Tibial artery (tissue), 4 donors: ENCODE measurements around the gene RBPMS2.
A peak's percentile ranks its signal among the peaks of the same experiment; 100 is the strongest.

ENCODE experiments used
- DNase-seq, 2 donors: peaks; one replicate each; pipeline ENCODE4 v3.0.0-alpha.2; 2019
- H3K27ac ChIP-seq, 2 donors: fragments of 200-600 bp; sonication (generic) in 1 of 2; 1 replicate in 1 of 2; 2 replicates in 1 of 2; pipeline ENCODE4 v1.5.1; 2018 to 2019; ENCODE audit warnings: mild to moderate bottlenecking in 1 of 2
- H3K27me3 ChIP-seq, 2 donors: fragments of 200-600 bp; sonication (generic) in 1 of 2; one replicate each; pipeline versions ENCODE4 v1.5.1 to v1.6.0; 2016 to 2019
- H3K36me3 ChIP-seq, 3 donors: fragments of 200-600 bp; sonication (generic) in 2 of 3; one replicate each; pipeline ENCODE4 v1.5.1; 2016 to 2019; ENCODE audit warnings: mild to moderate bottlenecking in 2 of 3
- H3K4me1 ChIP-seq, 4 donors: fragments of 200-600 bp; sonication (generic) in 2 of 4; 1 replicate in 3 of 4; 2 replicates in 1 of 4; pipeline ENCODE4 v1.5.1; 2016 to 2019
- H3K4me3 ChIP-seq, 2 donors: fragments of 200-600 bp; sonication (generic) in 1 of 2; 1 replicate in 1 of 2; 2 replicates in 1 of 2; pipeline ENCODE4 v1.5.1; 2018 to 2019; ENCODE audit warnings: mild to moderate bottlenecking in 2 of 2
- H3K9me3 ChIP-seq, 3 donors: fragments of 200-600 bp; sonication (generic) in 1 of 3; one replicate each; pipeline ENCODE4 v1.5.1; 2016 to 2019
- intact Hi-C: fragments of 100-400 bp; cut with DNase I; formaldehyde crosslinking; loops from one replicate; pipeline ENCODE4 v1.15.0; 2023; ENCODE audit warnings: low total_unique reads
- TF ChIP-seq, protein P1 (sequence below), 2 experiments: fragments of 200-600 bp in 1 of 2; fragments of 450-650 bp in 1 of 2; IDR thresholded peaks; one replicate each; pipeline ENCODE4 v1.5.1; 2017 to 2019; ENCODE audit warnings: antibody characterized with exemption in 2 of 2, mild to moderate bottlenecking in 1 of 2, moderate library complexity in 1 of 2

The RBPMS2 gene

DNA sequence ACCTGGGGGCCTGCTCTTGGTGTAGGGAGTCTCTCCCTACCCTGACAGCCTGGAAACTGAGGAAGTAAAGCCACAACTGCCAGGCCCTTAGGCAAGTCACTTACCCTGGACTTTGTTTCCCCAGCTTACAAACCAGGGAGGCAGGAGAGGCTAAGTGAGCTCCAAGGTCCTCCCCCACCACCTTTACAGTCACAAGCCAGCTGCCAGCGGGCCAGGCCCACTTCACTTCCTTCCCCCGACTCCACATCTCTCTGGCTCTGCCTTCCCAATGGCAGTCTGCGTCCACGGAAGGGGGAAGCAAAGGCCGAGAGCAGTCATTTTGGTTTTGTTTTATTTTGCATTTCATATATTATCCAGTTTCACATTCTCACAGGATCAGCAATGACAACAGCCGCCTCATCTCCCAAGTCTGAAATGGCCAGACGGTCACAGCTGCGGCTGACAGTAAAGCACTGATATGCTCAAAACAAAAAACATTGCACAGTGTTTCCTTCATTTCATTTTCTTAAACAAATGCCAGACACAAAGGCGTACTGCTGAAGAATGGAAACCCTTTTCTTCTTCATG lies 35.7 kb downstream of the RBPMS2 start:
- peak overlapping the region; percentile 18 to 61 for H3K27ac ChIP-seq
- DNase-seq = no peak
- peaks cover 0 to 49% (median 1%) of the 10 kb centered on the region in 4 donors for H3K4me1 ChIP-seq
- intact Hi-C loops = loop anchor here (5.0 kb wide), 1 partner anchor 158 kb away; no protein-coding TSS in a partner anchor
- no peaks in the 10 kb centered on the region for H3K27me3 ChIP-seq
- TF ChIP-seq, protein P1, sequence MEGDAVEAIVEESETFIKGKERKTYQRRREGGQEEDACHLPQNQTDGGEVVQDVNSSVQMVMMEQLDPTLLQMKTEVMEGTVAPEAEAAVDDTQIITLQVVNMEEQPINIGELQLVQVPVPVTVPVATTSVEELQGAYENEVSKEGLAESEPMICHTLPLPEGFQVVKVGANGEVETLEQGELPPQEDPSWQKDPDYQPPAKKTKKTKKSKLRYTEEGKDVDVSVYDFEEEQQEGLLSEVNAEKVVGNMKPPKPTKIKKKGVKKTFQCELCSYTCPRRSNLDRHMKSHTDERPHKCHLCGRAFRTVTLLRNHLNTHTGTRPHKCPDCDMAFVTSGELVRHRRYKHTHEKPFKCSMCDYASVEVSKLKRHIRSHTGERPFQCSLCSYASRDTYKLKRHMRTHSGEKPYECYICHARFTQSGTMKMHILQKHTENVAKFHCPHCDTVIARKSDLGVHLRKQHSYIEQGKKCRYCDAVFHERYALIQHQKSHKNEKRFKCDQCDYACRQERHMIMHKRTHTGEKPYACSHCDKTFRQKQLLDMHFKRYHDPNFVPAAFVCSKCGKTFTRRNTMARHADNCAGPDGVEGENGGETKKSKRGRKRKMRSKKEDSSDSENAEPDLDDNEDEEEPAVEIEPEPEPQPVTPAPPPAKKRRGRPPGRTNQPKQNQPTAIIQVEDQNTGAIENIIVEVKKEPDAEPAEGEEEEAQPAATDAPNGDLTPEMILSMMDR (IDR thresholded peaks at IDR 0.05) = no peak
- H3K9me3 ChIP-seq = no peaks in the 10 kb centered on the region
- no peak overlapping the region for H3K4me3 ChIP-seq
- peaks cover 0 to 11% (median 8%) of the 10 kb centered on the region in 3 donors for H3K36me3 ChIP-seq

DNA sequence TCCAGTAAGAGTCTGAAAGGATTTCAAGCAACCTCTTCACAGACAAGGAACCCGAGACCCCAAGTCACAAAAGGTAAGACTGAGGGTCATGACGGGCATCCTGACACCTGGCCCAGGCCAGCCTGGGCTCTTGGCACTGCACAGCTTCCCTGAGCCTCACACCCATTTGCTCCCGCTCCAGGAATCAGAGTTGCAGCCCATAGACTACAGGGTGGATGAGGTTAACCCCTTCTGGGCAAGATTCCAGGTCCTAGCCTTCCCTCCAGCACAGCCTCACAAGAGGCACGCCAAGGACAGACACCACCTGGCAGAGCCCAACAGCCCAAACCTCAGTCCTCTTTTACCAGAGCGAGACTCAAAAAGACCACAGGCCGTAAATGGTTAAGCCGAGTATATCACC lies 36.2 kb downstream of the RBPMS2 start:
- Histone ChIP-seq H3K27ac (peak overlapping the region; percentile 18 to 61), H3K9me3 (no peaks in the 10 kb centered on the region), H3K27me3 (no peaks in the 10 kb centered on the region), H3K4me1 (peaks cover 0 to 49% (median 1%) of the 10 kb centered on the region in 4 donors), H3K36me3 (peaks cover 0 to 11% (median 8%) of the 10 kb centered on the region in 3 donors), H3K4me3 (no peak overlapping the region)
- intact Hi-C loops = no loop called here
- no peak for DNase-seq
- TF ChIP-seq, protein P1 (IDR thresholded peaks at IDR 0.05) = no peak

DNA sequence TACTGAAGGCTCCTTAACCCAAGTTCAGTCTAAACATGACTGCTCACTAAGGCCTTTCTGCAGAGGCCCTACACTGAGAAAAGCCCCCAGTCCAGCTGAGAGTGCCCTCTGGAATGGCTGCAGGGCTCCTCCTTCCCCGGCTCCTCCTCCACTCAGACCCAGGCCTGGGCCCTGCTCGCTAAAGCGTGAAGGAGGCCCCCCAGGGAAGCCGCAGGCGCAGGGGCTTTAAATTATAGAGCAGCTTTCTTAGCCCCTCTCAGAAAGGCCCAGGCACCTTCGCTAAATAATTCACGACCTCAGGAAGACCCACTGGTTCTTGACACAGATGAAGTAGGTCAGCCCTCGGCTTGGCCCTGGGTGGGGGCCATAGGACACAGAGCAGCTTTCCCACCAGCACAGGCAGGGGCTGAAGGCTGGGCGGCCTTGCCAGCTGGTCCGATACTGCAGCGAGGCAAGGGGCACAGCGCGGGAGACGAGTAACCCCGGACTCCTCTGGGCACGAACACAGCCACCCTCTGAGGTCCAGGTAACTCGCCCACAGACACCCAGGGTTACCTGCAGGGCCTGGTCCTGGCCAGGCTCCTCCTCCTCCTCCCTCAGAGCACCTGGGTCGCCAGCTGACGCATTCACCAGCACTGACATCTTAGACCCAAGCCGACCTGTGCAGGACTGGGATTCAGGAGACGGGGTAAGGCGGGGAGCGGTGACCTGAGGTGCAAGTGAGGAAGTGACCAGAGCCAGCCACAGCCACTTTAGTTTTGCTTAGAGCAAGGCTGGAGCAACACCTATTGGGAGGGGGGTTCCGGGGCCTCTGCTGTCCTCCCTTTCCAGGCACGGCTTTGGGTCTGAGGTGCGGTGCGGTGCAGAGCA lies 36.9 kb downstream of the RBPMS2 start:
- intact Hi-C loops = no loop called here
- H3K4me3 ChIP-seq = no peak overlapping the region
- peak overlapping the region; percentile 11 to 61 for H3K27ac ChIP-seq
- H3K4me1 ChIP-seq = peaks cover 0 to 42% (median 1%) of the 10 kb centered on the region in 4 donors
- H3K9me3 ChIP-seq = no peaks in the 10 kb centered on the region
- no peak for DNase-seq
- peaks cover 0 to 11% (median 8%) of the 10 kb centered on the region in 3 donors for H3K36me3 ChIP-seq
- H3K27me3 ChIP-seq = no peaks in the 10 kb centered on the region
- TF ChIP-seq, protein P1 (IDR thresholded peaks at IDR 0.05) = no peak

DNA sequence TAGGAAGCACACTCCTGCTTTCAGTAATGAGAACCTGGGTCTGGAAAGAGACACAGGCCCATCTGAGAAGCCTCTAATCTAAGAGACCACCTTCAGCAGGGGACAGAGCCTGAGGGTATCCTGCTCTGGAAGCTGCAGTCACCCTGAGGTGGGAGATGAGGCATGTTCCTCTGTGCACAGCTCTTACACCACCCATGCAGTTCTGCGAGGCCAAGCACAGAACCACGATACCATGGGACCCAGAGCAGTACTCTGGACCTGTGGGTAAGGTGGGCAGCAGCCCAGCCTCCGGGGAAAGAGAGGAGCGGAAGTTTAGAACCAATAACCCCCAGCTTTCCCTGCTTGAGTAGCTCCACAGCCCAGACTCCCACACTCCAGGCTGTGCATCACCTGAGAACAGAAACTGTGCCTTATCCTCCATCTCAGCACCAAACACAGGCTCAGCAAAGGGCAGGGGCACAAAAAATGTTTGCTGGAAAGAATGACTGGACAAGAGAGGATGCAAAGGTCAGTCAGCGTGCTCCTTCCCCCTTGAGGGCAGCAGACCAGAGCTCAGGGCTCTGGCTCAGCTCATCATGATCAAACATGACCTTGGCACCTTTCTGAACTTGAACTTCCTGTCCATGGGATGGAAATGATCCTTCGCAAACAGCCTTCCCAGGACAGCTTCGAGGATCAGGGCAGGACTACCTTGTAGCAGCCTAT lies 43.1 kb downstream of the RBPMS2 start:
- H3K4me1 ChIP-seq = peaks cover 0 to 8% (median 3%) of the 10 kb centered on the region in 4 donors
- H3K27me3 ChIP-seq = no peaks in the 10 kb centered on the region
- H3K4me3 ChIP-seq = no peak overlapping the region
- H3K36me3 ChIP-seq = peaks cover 0 to 5% (median 4%) of the 10 kb centered on the region in 3 donors
- no peak for DNase-seq
- TF ChIP-seq, protein P1 (IDR thresholded peaks at IDR 0.05) = no peak
- no peaks in the 10 kb centered on the region for H3K9me3 ChIP-seq
- intact Hi-C loops = no loop called here
- H3K27ac ChIP-seq = peak overlapping the region in 1 of 2 donors; percentile 38

DNA sequence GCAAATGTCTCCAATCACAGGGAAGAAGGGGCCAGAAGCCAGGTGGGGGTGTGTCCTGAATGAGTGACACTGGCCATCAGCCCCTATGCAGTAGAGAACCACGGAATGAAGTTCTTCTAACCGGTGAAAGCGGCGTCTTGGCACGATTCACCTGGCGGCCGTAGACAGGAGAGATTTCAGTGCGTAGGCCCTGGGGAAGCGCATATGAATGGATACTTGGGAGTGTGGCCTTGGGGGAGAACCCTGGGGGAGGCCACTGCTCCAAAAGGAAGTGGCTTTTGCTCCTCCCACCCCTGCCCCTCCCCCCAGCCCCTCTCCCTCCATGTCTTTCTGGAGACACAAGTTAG lies 43.6 kb downstream of the RBPMS2 start:
- H3K4me3 ChIP-seq = no peak overlapping the region
- no peaks in the 10 kb centered on the region for H3K27me3 ChIP-seq
- H3K36me3 ChIP-seq = peaks cover 0 to 5% (median 4%) of the 10 kb centered on the region in 3 donors
- peaks cover 0 to 8% (median 3%) of the 10 kb centered on the region in 4 donors for H3K4me1 ChIP-seq
- H3K9me3 ChIP-seq = no peaks in the 10 kb centered on the region
- H3K27ac ChIP-seq = peak overlapping the region in 1 of 2 donors; percentile 38
- DNase-seq = no peak
- TF ChIP-seq, protein P1 (IDR thresholded peaks at IDR 0.05) = no peak
- intact Hi-C loops = loop anchor here (2.0 kb wide), 1 partner anchor 45 kb away; no protein-coding TSS in a partner anchor
